ENCODE results near the gene CEACAM20. TPM values are rescaled to one million over a fixed set of nuclear protein-coding genes. Genes with fewer than 3 reads are reported as not detected.

Gene CEACAM20
- total RNA-seq, 1 experiment from 2014 or later, result not detected

DNA sequence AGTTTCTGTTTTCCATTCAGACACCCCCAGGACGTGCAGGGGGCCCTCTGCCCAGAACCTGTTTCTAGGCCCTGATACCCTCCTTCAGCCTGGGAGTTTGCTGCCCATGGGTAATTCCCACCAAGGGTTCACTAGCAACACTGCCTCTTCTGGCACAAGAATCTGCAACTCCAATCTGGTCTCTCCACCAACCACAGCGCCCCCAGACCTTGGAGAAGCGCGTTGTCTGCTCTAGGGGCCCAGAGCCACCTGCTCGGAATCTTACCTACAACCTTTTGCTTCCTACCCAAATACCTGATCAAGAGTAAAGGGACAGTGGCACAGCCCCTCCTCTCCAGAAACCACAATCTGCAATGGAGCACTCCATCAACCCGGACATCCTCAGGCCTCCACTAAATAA is 29.9 kb downstream of the CEACAM20 start:
- DNase-seq (ENCODE audit: low spot score), result no peak
- peaks cover 30% of the 10 kb centered on the region for H3K36me3 ChIP-seq (ENCODE audit: insufficient read depth, low read length, poor library complexity, severe bottlenecking)
- no peaks in the 10 kb centered on the region for H3K27me3 ChIP-seq (replicated peaks; ENCODE audit: insufficient read depth, low read depth, low read length, poor library complexity)
- no peaks in the 10 kb centered on the region for H3K4me1 ChIP-seq (ENCODE audit: insufficient read depth, low read length, poor library complexity, severe bottlenecking)
- TSS peak; percentile 76 for BruUV-seq (replicated peaks)
- peak overlapping the region; percentile 94 for H3K27ac ChIP-seq (ENCODE audit: low read depth, low read length, poor library complexity, severe bottlenecking)
- ChIA-PET POLR2A (ENCODE audit: low non-redundant PET) (no interaction called here), CTCF (no interaction called here)
- peaks cover 33% of the 10 kb centered on the region for H3K9me3 ChIP-seq (ENCODE audit: low read depth, low read length, poor library complexity, severe bottlenecking)
- peak overlapping the region; percentile 84 for H3K4me3 ChIP-seq (ENCODE audit: low read depth, low read length, poor library complexity, severe bottlenecking)
- TF ChIP-seq EZH2 (IDR thresholded peaks at IDR 0.05; ENCODE audit: borderline replicate concordance, low read depth, low read length, poor library complexity, severe bottlenecking), result no peak
- TF ChIP-seq, protein P1, sequence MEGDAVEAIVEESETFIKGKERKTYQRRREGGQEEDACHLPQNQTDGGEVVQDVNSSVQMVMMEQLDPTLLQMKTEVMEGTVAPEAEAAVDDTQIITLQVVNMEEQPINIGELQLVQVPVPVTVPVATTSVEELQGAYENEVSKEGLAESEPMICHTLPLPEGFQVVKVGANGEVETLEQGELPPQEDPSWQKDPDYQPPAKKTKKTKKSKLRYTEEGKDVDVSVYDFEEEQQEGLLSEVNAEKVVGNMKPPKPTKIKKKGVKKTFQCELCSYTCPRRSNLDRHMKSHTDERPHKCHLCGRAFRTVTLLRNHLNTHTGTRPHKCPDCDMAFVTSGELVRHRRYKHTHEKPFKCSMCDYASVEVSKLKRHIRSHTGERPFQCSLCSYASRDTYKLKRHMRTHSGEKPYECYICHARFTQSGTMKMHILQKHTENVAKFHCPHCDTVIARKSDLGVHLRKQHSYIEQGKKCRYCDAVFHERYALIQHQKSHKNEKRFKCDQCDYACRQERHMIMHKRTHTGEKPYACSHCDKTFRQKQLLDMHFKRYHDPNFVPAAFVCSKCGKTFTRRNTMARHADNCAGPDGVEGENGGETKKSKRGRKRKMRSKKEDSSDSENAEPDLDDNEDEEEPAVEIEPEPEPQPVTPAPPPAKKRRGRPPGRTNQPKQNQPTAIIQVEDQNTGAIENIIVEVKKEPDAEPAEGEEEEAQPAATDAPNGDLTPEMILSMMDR (conservative IDR thresholded peaks at IDR 0.05; ENCODE audit: low read depth, low read length), result no peak
- intact Hi-C loops (cut with micrococcal nuclease; ENCODE audit: unreplicated experiment), result no loop called here

DNA sequence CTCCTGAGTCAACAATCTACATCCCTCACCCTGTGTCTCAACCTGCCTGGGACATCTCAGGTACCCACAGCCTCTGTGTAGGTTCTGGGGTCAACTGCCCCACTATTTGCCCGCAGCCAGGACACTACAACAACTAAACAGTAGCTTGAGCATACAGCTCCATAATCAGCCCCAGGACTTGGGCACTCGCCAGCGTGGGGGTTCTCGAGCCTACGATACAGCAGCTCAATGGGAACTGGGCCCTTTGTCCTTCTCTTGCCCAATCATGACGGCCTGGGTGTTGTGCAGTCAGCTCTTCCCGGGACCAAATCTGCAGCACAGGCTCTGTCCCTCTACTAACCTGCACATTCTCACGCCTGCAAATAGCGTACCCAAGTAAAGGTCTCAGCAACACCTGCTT is 30.5 kb downstream of the CEACAM20 start:
- DNase-seq (ENCODE audit: low spot score), result peak; percentile 17
- Histone ChIP-seq H3K27ac (ENCODE audit: low read depth, low read length, poor library complexity, severe bottlenecking) (no peak overlapping the region), H3K27me3 (replicated peaks; ENCODE audit: insufficient read depth, low read depth, low read length, poor library complexity) (no peaks in the 10 kb centered on the region), H3K4me1 (ENCODE audit: insufficient read depth, low read length, poor library complexity, severe bottlenecking) (no peaks in the 10 kb centered on the region), H3K9me3 (ENCODE audit: low read depth, low read length, poor library complexity, severe bottlenecking) (peaks cover 34% of the 10 kb centered on the region), H3K36me3 (ENCODE audit: insufficient read depth, low read length, poor library complexity, severe bottlenecking) (peaks cover 35% of the 10 kb centered on the region), H3K4me3 (ENCODE audit: low read depth, low read length, poor library complexity, severe bottlenecking) (peak overlapping the region; percentile 84)
- intact Hi-C loops (cut with micrococcal nuclease; ENCODE audit: unreplicated experiment), result no loop called here
- ChIA-PET POLR2A (ENCODE audit: low non-redundant PET) (no interaction called here), CTCF (no interaction called here)
- no TSS peak for BruUV-seq (replicated peaks)
- TF ChIP-seq, protein P1 (conservative IDR thresholded peaks at IDR 0.05; ENCODE audit: low read depth, low read length), result no peak
- no peak for TF ChIP-seq EZH2 (IDR thresholded peaks at IDR 0.05; ENCODE audit: borderline replicate concordance, low read depth, low read length, poor library complexity, severe bottlenecking)

DNA sequence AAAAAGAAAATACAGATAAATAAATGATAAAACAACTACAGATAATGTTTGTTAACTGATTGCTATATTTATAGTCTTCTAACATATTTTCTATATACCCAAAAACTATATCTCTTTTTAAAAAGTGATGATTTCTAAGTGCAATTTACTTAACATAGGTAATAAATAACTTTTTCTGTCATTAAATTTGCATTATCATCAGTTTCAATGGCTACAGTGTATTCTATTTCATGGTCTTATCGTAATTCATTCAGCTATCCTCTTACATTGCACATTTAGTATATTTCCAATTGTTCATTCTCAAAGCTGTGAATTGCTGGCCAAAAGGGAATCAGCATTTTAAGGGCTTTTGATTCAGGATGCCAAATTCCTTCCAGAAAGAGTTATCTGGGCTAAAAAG is 32.8 kb downstream of the CEACAM20 start:
- TF ChIP-seq EZH2 (IDR thresholded peaks at IDR 0.05; ENCODE audit: borderline replicate concordance, low read depth, low read length, poor library complexity, severe bottlenecking), result no peak
- TF ChIP-seq, protein P1 (conservative IDR thresholded peaks at IDR 0.05; ENCODE audit: low read depth, low read length), result no peak
- Histone ChIP-seq H3K36me3 (ENCODE audit: insufficient read depth, low read length, poor library complexity, severe bottlenecking) (peaks cover 58% of the 10 kb centered on the region), H3K4me1 (ENCODE audit: insufficient read depth, low read length, poor library complexity, severe bottlenecking) (no peaks in the 10 kb centered on the region), H3K9me3 (ENCODE audit: low read depth, low read length, poor library complexity, severe bottlenecking) (peaks cover 48% of the 10 kb centered on the region), H3K27me3 (replicated peaks; ENCODE audit: insufficient read depth, low read depth, low read length, poor library complexity) (no peaks in the 10 kb centered on the region), H3K27ac (ENCODE audit: low read depth, low read length, poor library complexity, severe bottlenecking) (no peak overlapping the region), H3K4me3 (ENCODE audit: low read depth, low read length, poor library complexity, severe bottlenecking) (no peak overlapping the region)
- POLR2A ChIA-PET (ENCODE audit: low non-redundant PET), result no interaction called here
- BruUV-seq (replicated peaks), result no TSS peak
- CTCF ChIA-PET, result no interaction called here
- intact Hi-C loops (cut with micrococcal nuclease; ENCODE audit: unreplicated experiment), result no loop called here
- no peak for DNase-seq (ENCODE audit: low spot score)

Data from A673 (cell line).